AG04449 (cell line): ENCODE results near the gene SYNC.

ENCODE experiments used
- CTCF ChIA-PET: fragments of 350-600 bp; formaldehyde crosslinking; extraction: SDS; loops from one replicate; lab custom pipeline; 2021; ENCODE audit warnings: antibody characterized with exemption; lab: Yijun Ruan, JAX
- POLR2A ChIA-PET: fragments of 400-600, 350-600 bp; formaldehyde crosslinking; extraction: SDS; loops from one replicate; lab custom pipeline; 2020; ENCODE audit warnings: antibody characterized with exemption, inconsistent platforms; lab: Yijun Ruan, JAX
- DNase-seq: peaks from one replicate; pipeline ENCODE4 v3.0.0-alpha.2; 2010; ENCODE audit warnings: low read depth, low spot score
- H3K4me3 ChIP-seq: 2 replicates; pipeline ENCODE4 v1.5.1; 2011; ENCODE audit warnings: low read depth, mild to moderate bottlenecking, control low read depth, low read length
- CTCF ChIP-seq: IDR thresholded peaks from one replicate; pipeline ENCODE4 v1.5.1; 2011; ENCODE audit warnings: mild to moderate bottlenecking, moderate library complexity, low read length, control low read depth, inconsistent platforms; ENCODE audit not compliant: insufficient read depth; ENCODE audit errors: missing control alignments

The SYNC gene

GRCh38 chr1:32727876-32728275 is 25.3 kb upstream of the SYNC start:
- no peak for TF ChIP-seq CTCF
- CTCF ChIA-PET, result interaction anchor here (0.9 to 4.1 kb wide), 5 partner anchors 9 to 46 kb away, joined by 4 to 50 read pairs (median 6); a partner anchor contains a TSS
- H3K4me3 ChIP-seq, result no peak overlapping the region
- no peak for DNase-seq
- POLR2A ChIA-PET, result interaction anchor here (2.5 kb wide), 1 partner anchor 24 kb away, joined by 20 read pairs; the partner anchor contains the start of gene SYNC

GRCh38 chr1:32725615-32725982 is 23.0 kb upstream of the SYNC start:
- no peak for DNase-seq
- CTCF ChIA-PET, result interaction anchor here (0.9 to 6.0 kb wide), 5 partner anchors 9 to 49 kb away, joined by 3 to 71 read pairs (median 3); no protein-coding TSS in a partner anchor
- no peak overlapping the region for H3K4me3 ChIP-seq
- TF ChIP-seq CTCF, result no peak
- POLR2A ChIA-PET, result interaction anchor here (0.7 to 1.4 kb wide), 3 partner anchors 13 to 22 kb away, joined by 3 to 12 read pairs (median 3); partner anchors contain the start of gene SYNC

- H3K4me3 ChIP-seq, result peak overlapping the region; percentile 29
- no peak for TF ChIP-seq CTCF
- POLR2A ChIA-PET, result interaction anchor here (0.7 to 1.4 kb wide), 3 partner anchors 13 to 21 kb away, joined by 3 to 12 read pairs (median 3); partner anchors contain the start of gene SYNC
- DNase-seq, result peak; percentile 58
- CTCF ChIA-PET, result interaction anchor here (0.9 to 6.0 kb wide), 5 partner anchors 8 to 49 kb away, joined by 3 to 71 read pairs (median 3); no protein-coding TSS in a partner anchor
Measured at GRCh38 chr1:32724678-32725614, 22.4 kb upstream of the SYNC start.

GRCh38 chr1:32719681-32720275 is 17.2 kb upstream of the SYNC start:
- no peak for DNase-seq
- TF ChIP-seq CTCF, result no peak
- ChIA-PET CTCF (interaction anchor here (1.3 kb wide), 1 partner anchor 8 kb away, joined by 6 read pairs; no protein-coding TSS in a partner anchor), POLR2A (no interaction called here)
- H3K4me3 ChIP-seq, result no peak overlapping the region

GRCh38 chr1:32718527-32718926 is 16.0 kb upstream of the SYNC start:
- H3K4me3 ChIP-seq, result no peak overlapping the region
- POLR2A ChIA-PET, result no interaction called here
- CTCF ChIA-PET, result interaction anchor here (15.3 kb wide), 1 partner anchor 54 kb away, joined by 299 read pairs; no protein-coding TSS in a partner anchor

More at GRCh38 chr1:32718527-32718926, 16.0 kb upstream of the SYNC start:
- no peak for DNase-seq
- no peak for TF ChIP-seq CTCF
